Measurements from ENCODE around the gene MLYCD.

Gene MLYCD

GRCh38 chr16:83929811-83930555 lies 31.1 kb downstream of the MLYCD start:
- Mint-ChIP-seq H3K9me3 (no peaks in the 10 kb centered on the region), H3K4me3 (no peak overlapping the region), H3K27ac (no peak overlapping the region), H3K4me1 (peaks cover 4% of the 10 kb centered on the region), H3K27me3 (no peaks in the 10 kb centered on the region), H3K36me3 (peaks cover 1% of the 10 kb centered on the region)

GRCh38 chr16:83930730-83931500 lies 32.0 kb downstream of the MLYCD start:
- Mint-ChIP-seq H3K36me3 (peaks cover 1% of the 10 kb centered on the region), H3K9me3 (no peaks in the 10 kb centered on the region), H3K4me3 (no peak overlapping the region), H3K27ac (no peak overlapping the region), H3K27me3 (no peaks in the 10 kb centered on the region), H3K4me1 (peaks cover 4% of the 10 kb centered on the region)

- no peak overlapping the region for H3K4me3 Mint-ChIP-seq
Observed at GRCh38 chr16:83931556-83931955, 32.6 kb downstream of the MLYCD start.

GRCh38 chr16:83932304-83932703 lies 33.4 kb downstream of the MLYCD start:
- no peaks in the 10 kb centered on the region for H3K27me3 Mint-ChIP-seq
- H3K4me1 Mint-ChIP-seq = no peaks in the 10 kb centered on the region
- H3K27ac Mint-ChIP-seq = no peak overlapping the region
- H3K4me3 Mint-ChIP-seq = no peak overlapping the region
- H3K36me3 Mint-ChIP-seq = peaks cover 1% of the 10 kb centered on the region
- H3K9me3 Mint-ChIP-seq = no peaks in the 10 kb centered on the region

More at GRCh38 chr16:83931556-83931955, 32.6 kb downstream of the MLYCD start:
- no peak overlapping the region for H3K27ac Mint-ChIP-seq
- H3K9me3 Mint-ChIP-seq = no peaks in the 10 kb centered on the region
- no peaks in the 10 kb centered on the region for H3K27me3 Mint-ChIP-seq
- H3K4me1 Mint-ChIP-seq = peaks cover 2% of the 10 kb centered on the region
- H3K36me3 Mint-ChIP-seq = peaks cover 1% of the 10 kb centered on the region

- no peaks in the 10 kb centered on the region for H3K4me1 Mint-ChIP-seq
- no peaks in the 10 kb centered on the region for H3K9me3 Mint-ChIP-seq
- H3K4me3 Mint-ChIP-seq = no peak overlapping the region
- H3K36me3 Mint-ChIP-seq = peaks cover 1% of the 10 kb centered on the region
- H3K27me3 Mint-ChIP-seq = no peaks in the 10 kb centered on the region
- H3K27ac Mint-ChIP-seq = no peak overlapping the region
Observed at GRCh38 chr16:83932955-83933673, 34.2 kb downstream of the MLYCD start.

- Mint-ChIP-seq H3K27me3 (no peaks in the 10 kb centered on the region), H3K36me3 (peaks cover 1% of the 10 kb centered on the region), H3K4me3 (no peak overlapping the region), H3K4me1 (no peaks in the 10 kb centered on the region), H3K27ac (no peak overlapping the region), H3K9me3 (no peaks in the 10 kb centered on the region)
Observed at GRCh38 chr16:83933885-83934683, 35.2 kb downstream of the MLYCD start.

GRCh38 chr16:83934684-83934977 lies 35.7 kb downstream of the MLYCD start:
- no peak overlapping the region for H3K27ac Mint-ChIP-seq
- H3K4me1 Mint-ChIP-seq = peaks cover 5% of the 10 kb centered on the region
- no peaks in the 10 kb centered on the region for H3K27me3 Mint-ChIP-seq
- H3K4me3 Mint-ChIP-seq = no peak overlapping the region
- H3K36me3 Mint-ChIP-seq = peaks cover 1% of the 10 kb centered on the region
- no peaks in the 10 kb centered on the region for H3K9me3 Mint-ChIP-seq

GRCh38 chr16:83935005-83935857 lies 36.3 kb downstream of the MLYCD start:
- no peaks in the 10 kb centered on the region for H3K9me3 Mint-ChIP-seq
- no peaks in the 10 kb centered on the region for H3K27me3 Mint-ChIP-seq
- no peak overlapping the region for H3K27ac Mint-ChIP-seq
- peaks cover 5% of the 10 kb centered on the region for H3K4me1 Mint-ChIP-seq
- peaks cover 1% of the 10 kb centered on the region for H3K36me3 Mint-ChIP-seq
- no peak overlapping the region for H3K4me3 Mint-ChIP-seq

GRCh38 chr16:83935858-83936255 lies 36.9 kb downstream of the MLYCD start:
- peaks cover 5% of the 10 kb centered on the region for H3K4me1 Mint-ChIP-seq
- no peak overlapping the region for H3K27ac Mint-ChIP-seq
- H3K9me3 Mint-ChIP-seq = no peaks in the 10 kb centered on the region
- peaks cover 1% of the 10 kb centered on the region for H3K36me3 Mint-ChIP-seq
- no peak overlapping the region for H3K4me3 Mint-ChIP-seq
- no peaks in the 10 kb centered on the region for H3K27me3 Mint-ChIP-seq

GRCh38 chr16:83936581-83937165 lies 37.8 kb downstream of the MLYCD start:
- Mint-ChIP-seq H3K36me3 (peaks cover 1% of the 10 kb centered on the region), H3K9me3 (no peaks in the 10 kb centered on the region), H3K4me1 (peaks cover 5% of the 10 kb centered on the region), H3K4me3 (no peak overlapping the region), H3K27me3 (no peaks in the 10 kb centered on the region), H3K27ac (no peak overlapping the region)

GRCh38 chr16:83937267-83937666 lies 38.4 kb downstream of the MLYCD start:
- Mint-ChIP-seq H3K4me1 (peaks cover 5% of the 10 kb centered on the region), H3K4me3 (no peak overlapping the region), H3K27me3 (no peaks in the 10 kb centered on the region), H3K36me3 (peaks cover 1% of the 10 kb centered on the region), H3K27ac (no peak overlapping the region), H3K9me3 (no peaks in the 10 kb centered on the region)

- Mint-ChIP-seq H3K4me1 (peaks cover 5% of the 10 kb centered on the region), H3K27me3 (no peaks in the 10 kb centered on the region), H3K4me3 (no peak overlapping the region), H3K27ac (no peak overlapping the region), H3K9me3 (no peaks in the 10 kb centered on the region), H3K36me3 (peaks cover 1% of the 10 kb centered on the region)
Observed at GRCh38 chr16:83937922-83938885, 39.3 kb downstream of the MLYCD start.

GRCh38 chr16:83939266-83939855 lies 40.4 kb downstream of the MLYCD start:
- H3K4me3 Mint-ChIP-seq = no peak overlapping the region
- no peak overlapping the region for H3K27ac Mint-ChIP-seq
- no peaks in the 10 kb centered on the region for H3K27me3 Mint-ChIP-seq
- peaks cover 1% of the 10 kb centered on the region for H3K36me3 Mint-ChIP-seq
- peaks cover 5% of the 10 kb centered on the region for H3K4me1 Mint-ChIP-seq
- H3K9me3 Mint-ChIP-seq = no peaks in the 10 kb centered on the region

Data from activated naive CD4-positive, alpha-beta T cell treated with anti-CD3 and anti-CD28 coated beads, Interleukin-2, amount 50 U/mL, for 24 hours (primary cell).